Aorta (tissue), 5 donors: Measurements from ENCODE around the gene RAP1GAP. TPM values are rescaled to one million over a fixed set of nuclear protein-coding genes. Genes with fewer than 3 reads are reported as not detected.
"Not testable (repeated sequence)": the region's sequence is repeated elsewhere in the genome, so short reads cannot be mapped to it uniquely, and the experiment has no call there.

ENCODE experiments used
- ATAC-seq: fragments of 200-7000 bp; cut with Tn5 transposase; one replicate; pipeline ENCODE4 v1.9.1; 2022; ENCODE audit warnings: moderate library complexity; ENCODE audit not compliant: low FRiP score
- DNase-seq, 2 donors: peaks; one replicate each; pipeline ENCODE4 v3.0.0-alpha.2; 2020
- H3K27ac ChIP-seq, 2 donors: one replicate each; pipeline ENCODE4 v1.5.1; 2013; ENCODE audit warnings: low read length in 2 of 2, mild to moderate bottlenecking in 2 of 2, moderate library complexity in 2 of 2, control low read depth in 1 of 2, inconsistent platforms in 1 of 2, low read depth in 1 of 2
- H3K27me3 ChIP-seq, 2 donors: one replicate each; pipeline ENCODE4 v1.6.1; 2013; ENCODE audit warnings: control low read depth in 1 of 2, low read length in 1 of 2, mild to moderate bottlenecking in 1 of 2, moderate library complexity in 1 of 2; ENCODE audit not compliant: insufficient read depth in 2 of 2, control insufficient read depth in 1 of 2
- H3K36me3 ChIP-seq, 2 donors: one replicate each; pipeline ENCODE4 v1.6.1; 2013; ENCODE audit warnings: control low read depth in 1 of 2, low read length in 1 of 2, mild to moderate bottlenecking in 1 of 2; ENCODE audit not compliant: insufficient read depth in 2 of 2, control insufficient read depth in 1 of 2
- H3K4me1 ChIP-seq, 2 donors: one replicate each; pipeline ENCODE4 v1.6.1; 2013; ENCODE audit warnings: low read length in 2 of 2, control low read depth in 1 of 2, mild to moderate bottlenecking in 1 of 2, moderate library complexity in 1 of 2; ENCODE audit not compliant: insufficient read depth in 2 of 2, control insufficient read depth in 1 of 2
- H3K4me3 ChIP-seq, 2 donors: one replicate each; pipeline ENCODE4 v1.5.1; 2013; ENCODE audit warnings: low read length in 2 of 2, control low read depth in 1 of 2, mild to moderate bottlenecking in 1 of 2
- H3K9me3 ChIP-seq: one replicate; pipeline ENCODE4 v1.6.1; 2013; ENCODE audit warnings: mild to moderate bottlenecking, low read length; ENCODE audit not compliant: control insufficient read depth
- WGBS, 2 donors: extraction: QIAGEN DNeasy Blood & Tissue Kit; methylation state at CpG; one replicate each; pipeline ENCODE4 v1.1.7; 2013; 5-methylcytosine and 5-hydroxymethylcytosine counted together
- intact Hi-C, 2 donors: fragments of 100-400 bp; cut with DNase I; formaldehyde crosslinking; loops; one replicate each; pipeline versions ENCODE4 v1.14.2 to v1.15.0; 2022
- polyA plus RNA-seq, 2 donors: library from polyadenylated mRNA; stranded (reverse); fragments of 200-250 nt; gene quantifications; one replicate each; pipeline ENCODE4 v1.2.3, GENCODE V29; 2013
- total RNA-seq, 2 donors: library from RNA; stranded (reverse); fragmentation: NEBNext Ultra II Directional; extraction: Animal tissue kit (Norgen Biotek cat#: 25700); gene quantifications; one replicate each; pipeline ENCODE4 v1.2.1, GENCODE V29; 2021
- donor health status: healthy with polysubstance abuse.
- donor health status: Bipolar disorder and iron deficiency.
- donor health status: DM: no; HTN: no; CAD: no.
- donor health status: DM: no; HTN: no; CAD: no.
- donor health status: DM: yes; HTN: yes; CAD: no.

RAP1GAP gene
- total and polyA plus RNA-seq, 4 donors: 0.33 to 4.9 (median 0.71) TPM

- Histone ChIP-seq H3K36me3 (peaks cover 6 to 11% of the 10 kb centered on the region in 2 donors), H3K27me3 (no peaks in the 10 kb centered on the region), H3K4me3 (no peak overlapping the region), H3K9me3 (no peaks in the 10 kb centered on the region), H3K27ac (no peak overlapping the region), H3K4me1 (no peaks in the 10 kb centered on the region)
- DNase-seq (no peak), ATAC-seq (no peak)
- intact Hi-C loops: no loop called here
- 96 to 97% methylated on average over 4 of the region's 4 CpGs for WGBS, 2 donors
Observed at GRCh38 chr1:21685946-21686678, 17.0 kb upstream of the RAP1GAP start.

- WGBS, 2 donors: 88 to 89% methylated on average over 9 of the region's 9 CpGs
- ATAC-seq: no peak
- DNase-seq: no peak
- no peak overlapping the region for H3K27ac ChIP-seq
- no peaks in the 10 kb centered on the region for H3K9me3 ChIP-seq
- no peaks in the 10 kb centered on the region for H3K4me1 ChIP-seq
- no peak overlapping the region for H3K4me3 ChIP-seq
- peaks cover 3% of the 10 kb centered on the region in 2 donors for H3K36me3 ChIP-seq
- no peaks in the 10 kb centered on the region for H3K27me3 ChIP-seq
- intact Hi-C loops: no loop called here
Observed at GRCh38 chr1:21681426-21681825, 12.3 kb upstream of the RAP1GAP start.

- DNase-seq: no peak
- Histone ChIP-seq H3K4me3 (no peak overlapping the region), H3K27ac (no peak overlapping the region), H3K9me3 (no peaks in the 10 kb centered on the region), H3K4me1 (no peaks in the 10 kb centered on the region), H3K36me3 (peaks cover 3% of the 10 kb centered on the region in 2 donors), H3K27me3 (no peaks in the 10 kb centered on the region)
- intact Hi-C loops: no loop called here
- ATAC-seq: no peak
- 73 to 79% methylated on average over 3 of the region's 3 CpGs for WGBS, 2 donors
Observed at GRCh38 chr1:21680918-21681317, 11.8 kb upstream of the RAP1GAP start.

- no peaks in the 10 kb centered on the region for H3K9me3 ChIP-seq
- intact Hi-C loops: no loop called here
- ATAC-seq (no peak), DNase-seq (no peak)
- H3K27me3 ChIP-seq: no peaks in the 10 kb centered on the region
- H3K36me3 ChIP-seq: peaks cover 3% of the 10 kb centered on the region in 2 donors
- no peak overlapping the region for H3K27ac ChIP-seq
- no peaks in the 10 kb centered on the region for H3K4me1 ChIP-seq
- no peak overlapping the region for H3K4me3 ChIP-seq
- WGBS, 2 donors: 97 to 98% methylated on average over 1 of the region's 1 CpG
Observed at GRCh38 chr1:21680381-21680780, 11.2 kb upstream of the RAP1GAP start.

- H3K27me3 ChIP-seq: no peaks in the 10 kb centered on the region
- no peak overlapping the region for H3K27ac ChIP-seq
Observed at GRCh38 chr1:21677168-21677567, 8.0 kb upstream of the RAP1GAP start.

GRCh38 chr1:21674957-21675356, 5.8 kb upstream of the RAP1GAP start:
- intact Hi-C loops: no loop called here
- Histone ChIP-seq H3K27me3 (no peaks in the 10 kb centered on the region), H3K36me3 (peaks cover 1 to 3% of the 10 kb centered on the region in 2 donors), H3K9me3 (no peaks in the 10 kb centered on the region), H3K27ac (no peak overlapping the region), H3K4me3 (no peak overlapping the region), H3K4me1 (peaks cover 0 to 4% of the 10 kb centered on the region in 2 donors)
- ATAC-seq (no peak), DNase-seq (no peak)
- 81 to 92% methylated on average over 10 of the region's 10 CpGs for WGBS, 2 donors

More at GRCh38 chr1:21677168-21677567, 8.0 kb upstream of the RAP1GAP start:
- DNase-seq: no peak
- H3K9me3 ChIP-seq: no peaks in the 10 kb centered on the region
- 84 to 88% methylated on average over 6 of the region's 6 CpGs for WGBS, 2 donors
- intact Hi-C loops: no loop called here
- no peak for ATAC-seq
- H3K4me3 ChIP-seq: no peak overlapping the region
- peaks cover 0 to 4% of the 10 kb centered on the region in 2 donors for H3K4me1 ChIP-seq
- H3K36me3 ChIP-seq: peaks cover 3% of the 10 kb centered on the region in 2 donors

- H3K27ac ChIP-seq: peak overlapping the region in 1 of 2 donors; percentile 60
- H3K4me1 ChIP-seq, intact Hi-C loops, H3K4me3 ChIP-seq, H3K27me3 ChIP-seq, H3K36me3 ChIP-seq, DNase-seq, H3K9me3 ChIP-seq, ATAC-seq: not testable (repeated sequence)
- WGBS, 2 donors: 73 to 80% methylated on average over 7 of the region's 7 CpGs
Observed at GRCh38 chr1:21673853-21674252, 4.7 kb upstream of the RAP1GAP start.

- peak; percentile 86 to 90 for DNase-seq
- intact Hi-C loops: no loop called here
Observed at GRCh38 chr1:21673277-21673780, 4.2 kb upstream of the RAP1GAP start.

More at GRCh38 chr1:21673277-21673780, 4.2 kb upstream of the RAP1GAP start:
- Histone ChIP-seq H3K27me3 (peaks cover 0 to 2% of the 10 kb centered on the region in 2 donors), H3K4me1 (peaks cover 0 to 4% of the 10 kb centered on the region in 2 donors), H3K27ac (peak overlapping the region in 1 of 2 donors; percentile 76), H3K4me3 (no peak overlapping the region), H3K9me3 (no peaks in the 10 kb centered on the region), H3K36me3 (peaks cover 0 to 1% of the 10 kb centered on the region in 2 donors)
- peak; percentile 81 for ATAC-seq
- WGBS, 2 donors: 1 to 3% methylated on average over 9 of the region's 9 CpGs
